Suprapubic skin (tissue), 4 donors: ENCODE data around the gene YIPF3. TPM values are rescaled to one million over a fixed set of nuclear protein-coding genes. Genes with fewer than 3 reads are reported as not detected.
A peak's percentile ranks its signal among the peaks of the same experiment; 100 is the strongest.

ENCODE experiments used
- DNase-seq, 2 donors: peaks; one replicate each; pipeline ENCODE4 v3.0.0-alpha.2; 2019; ENCODE audit warnings: low spot score in 2 of 2
- H3K27ac ChIP-seq: fragments of 200-600 bp; sonication (generic); one replicate; pipeline ENCODE4 v1.5.1; 2019
- H3K27me3 ChIP-seq: fragments of 200-600 bp; sonication (generic); one replicate; pipeline ENCODE4 v1.5.1; 2019
- H3K36me3 ChIP-seq: fragments of 200-600 bp; sonication (generic); one replicate; pipeline ENCODE4 v1.5.1; 2019
- H3K4me1 ChIP-seq: fragments of 200-600 bp; sonication (generic); one replicate; pipeline ENCODE4 v1.5.1; 2019
- H3K4me3 ChIP-seq: fragments of 200-600 bp; sonication (generic); one replicate; pipeline ENCODE4 v1.5.1; 2019; ENCODE audit warnings: mild to moderate bottlenecking
- H3K9me3 ChIP-seq: fragments of 200-600 bp; sonication (generic); one replicate; pipeline ENCODE4 v1.5.1; 2019
- EP300 ChIP-seq: sonication (generic); formaldehyde crosslinking; IDR thresholded peaks from one replicate; pipeline ENCODE4 v1.6.1; 2017; ENCODE audit warnings: antibody characterized with exemption
- POLR2A ChIP-seq, 2 donors: fragments of 450-650 bp; IDR thresholded peaks; one replicate each; pipeline ENCODE4 v1.6.1; 2017; ENCODE audit warnings: antibody characterized with exemption in 2 of 2, mild to moderate bottlenecking in 2 of 2, moderate library complexity in 2 of 2
- POLR2AphosphoS5 ChIP-seq, 3 donors: sonication (generic); formaldehyde crosslinking; IDR thresholded peaks; one replicate each; pipeline ENCODE4 v1.6.1; 2017; ENCODE audit warnings: antibody characterized with exemption in 3 of 3
- WGBS: methylation state at CpG from one replicate; pipeline ENCODE4 v1.1.5; 2018; 5-methylcytosine and 5-hydroxymethylcytosine counted together
- total RNA-seq, 4 donors: library from RNA; depleted of rRNA; stranded (reverse); fragments of >200 nt; gene quantifications; one replicate each; pipeline ENCODE4 v1.1.0, GENCODE V29; 2016
- TF ChIP-seq, protein P1 (sequence below), 2 donors: fragments of 200-600 bp in 1 of 2; fragments of 450-650 bp in 1 of 2; sonication (generic) in 1 of 2; IDR thresholded peaks; one replicate each; pipeline ENCODE4 v1.5.1; 2016 to 2019; ENCODE audit warnings: antibody characterized with exemption in 2 of 2, mild to moderate bottlenecking in 1 of 2, moderate library complexity in 1 of 2

YIPF3 gene
- total RNA-seq, 4 donors from 2014 or later, result 69.8 to 115 (median 84.6) TPM

DNA sequence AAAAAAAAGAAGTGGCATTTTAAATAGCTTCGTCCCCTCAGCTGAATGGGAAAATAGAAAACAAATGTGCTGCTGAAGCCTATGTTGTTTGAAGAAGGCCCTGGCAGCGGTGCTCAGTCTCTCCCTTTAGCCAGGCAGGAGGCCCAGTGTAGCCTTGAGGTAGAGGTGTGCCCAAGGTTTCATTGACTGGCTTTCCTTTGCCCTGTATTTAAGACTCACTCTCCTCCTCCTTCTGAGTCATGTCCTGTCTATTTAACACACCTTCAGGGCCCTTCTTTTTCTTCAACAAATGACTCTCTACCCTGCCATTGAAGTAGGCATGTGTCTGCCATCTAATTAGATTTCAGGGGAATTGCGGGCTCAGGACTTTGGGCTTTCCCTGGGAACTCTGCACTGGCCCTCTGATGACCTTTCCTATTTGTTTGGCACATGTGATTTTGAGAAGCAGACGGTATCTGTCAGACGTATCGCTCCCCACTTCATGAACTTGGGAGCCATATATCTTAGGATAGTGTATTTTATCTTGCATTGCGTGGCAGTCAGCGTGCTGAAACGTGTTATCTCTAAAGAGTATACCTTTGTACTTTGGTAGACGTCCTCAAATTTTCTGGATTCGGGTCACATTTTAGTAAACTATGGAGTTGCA lies 35.0 kb downstream of the YIPF3 start:
- H3K4me1 ChIP-seq, result peaks cover 45% of the 10 kb centered on the region
- WGBS, result 50% methylated on average over 11 of the region's 11 CpGs
- no peaks in the 10 kb centered on the region for H3K9me3 ChIP-seq
- no peak overlapping the region for H3K4me3 ChIP-seq
- H3K27me3 ChIP-seq, result no peaks in the 10 kb centered on the region
- no peaks in the 10 kb centered on the region for H3K36me3 ChIP-seq
- no peak for DNase-seq
- no peak for TF ChIP-seq EP300
- no peak for TF ChIP-seq POLR2AphosphoS5 (IDR thresholded peaks at IDR 0.05)
- no peak for TF ChIP-seq POLR2A (IDR thresholded peaks at IDR 0.05)
- H3K27ac ChIP-seq, result no peak overlapping the region

DNA sequence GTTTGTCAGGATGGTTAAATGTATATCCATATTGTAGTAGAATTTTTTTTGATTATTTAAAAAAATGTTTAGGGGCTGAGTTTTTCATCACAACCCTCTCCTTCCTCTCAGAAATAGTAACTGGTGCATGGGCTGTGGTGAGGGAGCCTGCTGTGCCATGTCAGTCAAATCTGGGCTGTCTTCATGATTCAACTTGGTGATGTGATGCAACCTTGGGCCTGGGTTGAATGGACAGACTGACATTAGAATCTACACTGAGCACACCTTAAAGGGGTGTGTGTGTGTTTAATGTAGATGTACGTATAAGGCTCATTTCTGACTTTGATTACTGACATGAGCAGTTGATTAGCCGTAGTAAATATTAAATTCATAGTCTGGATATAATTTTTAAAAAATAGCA lies 35.7 kb downstream of the YIPF3 start:
- no peak for TF ChIP-seq EP300
- no peak for TF ChIP-seq POLR2AphosphoS5 (IDR thresholded peaks at IDR 0.05)
- TF ChIP-seq, protein P1, sequence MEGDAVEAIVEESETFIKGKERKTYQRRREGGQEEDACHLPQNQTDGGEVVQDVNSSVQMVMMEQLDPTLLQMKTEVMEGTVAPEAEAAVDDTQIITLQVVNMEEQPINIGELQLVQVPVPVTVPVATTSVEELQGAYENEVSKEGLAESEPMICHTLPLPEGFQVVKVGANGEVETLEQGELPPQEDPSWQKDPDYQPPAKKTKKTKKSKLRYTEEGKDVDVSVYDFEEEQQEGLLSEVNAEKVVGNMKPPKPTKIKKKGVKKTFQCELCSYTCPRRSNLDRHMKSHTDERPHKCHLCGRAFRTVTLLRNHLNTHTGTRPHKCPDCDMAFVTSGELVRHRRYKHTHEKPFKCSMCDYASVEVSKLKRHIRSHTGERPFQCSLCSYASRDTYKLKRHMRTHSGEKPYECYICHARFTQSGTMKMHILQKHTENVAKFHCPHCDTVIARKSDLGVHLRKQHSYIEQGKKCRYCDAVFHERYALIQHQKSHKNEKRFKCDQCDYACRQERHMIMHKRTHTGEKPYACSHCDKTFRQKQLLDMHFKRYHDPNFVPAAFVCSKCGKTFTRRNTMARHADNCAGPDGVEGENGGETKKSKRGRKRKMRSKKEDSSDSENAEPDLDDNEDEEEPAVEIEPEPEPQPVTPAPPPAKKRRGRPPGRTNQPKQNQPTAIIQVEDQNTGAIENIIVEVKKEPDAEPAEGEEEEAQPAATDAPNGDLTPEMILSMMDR (IDR thresholded peaks at IDR 0.05), result no peak
- no peak for TF ChIP-seq POLR2A (IDR thresholded peaks at IDR 0.05)
- Histone ChIP-seq H3K4me1 (peaks cover 46% of the 10 kb centered on the region), H3K36me3 (no peaks in the 10 kb centered on the region), H3K27ac (no peak overlapping the region), H3K4me3 (no peak overlapping the region), H3K9me3 (no peaks in the 10 kb centered on the region), H3K27me3 (no peaks in the 10 kb centered on the region)
- WGBS, result 63% methylated on average over 2 of the region's 2 CpGs
- DNase-seq, result no peak

DNA sequence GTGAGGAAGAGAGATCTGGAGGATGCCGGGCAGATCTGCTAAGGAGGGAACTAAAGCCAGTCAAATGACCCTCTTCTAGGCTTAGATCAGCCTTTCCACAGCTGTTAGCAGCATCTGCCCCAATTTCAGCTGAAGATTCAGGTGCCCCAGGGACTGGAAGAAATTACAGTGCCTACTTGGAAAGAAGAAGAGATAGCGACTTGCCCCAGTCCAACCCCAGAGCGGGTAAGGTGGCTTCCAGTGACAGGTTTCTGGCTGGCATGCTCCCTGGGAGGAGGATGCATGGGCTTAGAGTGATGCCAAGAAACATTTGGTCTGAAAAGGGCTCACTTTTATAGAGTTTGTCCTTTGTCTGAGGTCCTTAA lies 38.7 kb downstream of the YIPF3 start:
- no peaks in the 10 kb centered on the region for H3K36me3 ChIP-seq
- WGBS, result 16% methylated on average over 3 of the region's 3 CpGs
- no peaks in the 10 kb centered on the region for H3K27me3 ChIP-seq
- TF ChIP-seq, protein P1 (IDR thresholded peaks at IDR 0.05), result no peak
- TF ChIP-seq POLR2A (IDR thresholded peaks at IDR 0.05) (no peak), EP300 (no peak), POLR2AphosphoS5 (IDR thresholded peaks at IDR 0.05) (no peak)
- H3K4me1 ChIP-seq, result peaks cover 46% of the 10 kb centered on the region
- H3K27ac ChIP-seq, result peak overlapping the region; percentile 75
- H3K4me3 ChIP-seq, result peak overlapping the region; percentile 66
- no peaks in the 10 kb centered on the region for H3K9me3 ChIP-seq
- no peak for DNase-seq

DNA sequence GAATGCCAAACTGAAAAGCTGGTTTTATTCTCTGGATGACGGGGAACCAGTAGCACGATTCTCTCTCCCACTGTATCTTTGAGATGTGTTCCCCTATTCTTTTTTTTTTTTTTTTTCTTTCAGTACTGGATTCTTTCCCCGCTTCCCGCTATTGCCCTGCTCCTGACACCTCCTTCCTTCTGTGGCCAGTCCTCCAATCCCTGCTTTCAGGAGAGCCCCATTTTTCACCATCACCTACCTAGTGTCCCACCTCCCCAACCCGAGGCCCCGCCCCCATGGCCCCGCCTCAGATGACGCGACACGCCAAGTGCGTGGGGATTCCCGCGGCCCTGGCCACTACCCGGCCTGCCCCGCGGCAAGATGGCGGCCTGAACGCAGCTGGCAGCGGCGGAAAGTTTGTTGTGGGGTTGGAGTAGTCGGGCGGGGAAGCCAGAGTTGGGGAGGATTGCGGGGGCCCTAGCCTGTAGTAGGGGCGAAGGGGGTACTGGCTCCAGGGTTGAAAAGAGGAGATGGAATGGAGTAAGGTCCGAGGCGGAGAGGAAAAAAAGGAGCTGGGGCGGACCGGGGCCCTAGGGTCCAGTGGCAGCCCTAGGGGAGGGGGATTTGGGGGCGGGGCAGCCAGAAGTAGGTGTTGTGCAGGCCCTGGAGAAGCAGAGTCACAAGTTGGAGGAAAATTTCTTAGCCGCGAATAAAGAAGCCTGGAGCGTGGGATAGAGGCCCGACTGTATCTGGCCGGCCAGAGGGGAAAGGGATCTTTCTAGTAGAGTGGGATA lies 39.3 kb downstream of the YIPF3 start, which contains the start of gene TJAP1:
Gene TJAP1, plus strand, starts transcription at position 336 of the 773 bp plus-strand sequence. CDS start 21,432 bp downstream, outside the sequence.
- TF ChIP-seq, protein P1 (IDR thresholded peaks at IDR 0.05), result no peak
- TF ChIP-seq POLR2AphosphoS5 (IDR thresholded peaks at IDR 0.05) (peak in 2 of 3 donors; percentile 18 to 53), EP300 (no peak), POLR2A (IDR thresholded peaks at IDR 0.05) (peak in 1 of 2 donors; percentile 66)
- Histone ChIP-seq H3K36me3 (no peaks in the 10 kb centered on the region), H3K4me3 (peak within 1 kb of the TSS; percentile 66), H3K27ac (peak within 1 kb of the TSS; percentile 75), H3K9me3 (no peaks in the 10 kb centered on the region), H3K4me1 (peaks cover 46% of the 10 kb centered on the region), H3K27me3 (no peaks in the 10 kb centered on the region)
- under 1% methylated on average over 34 of the region's 34 CpGs for WGBS
- DNase-seq, result peak; percentile 95

DNA sequence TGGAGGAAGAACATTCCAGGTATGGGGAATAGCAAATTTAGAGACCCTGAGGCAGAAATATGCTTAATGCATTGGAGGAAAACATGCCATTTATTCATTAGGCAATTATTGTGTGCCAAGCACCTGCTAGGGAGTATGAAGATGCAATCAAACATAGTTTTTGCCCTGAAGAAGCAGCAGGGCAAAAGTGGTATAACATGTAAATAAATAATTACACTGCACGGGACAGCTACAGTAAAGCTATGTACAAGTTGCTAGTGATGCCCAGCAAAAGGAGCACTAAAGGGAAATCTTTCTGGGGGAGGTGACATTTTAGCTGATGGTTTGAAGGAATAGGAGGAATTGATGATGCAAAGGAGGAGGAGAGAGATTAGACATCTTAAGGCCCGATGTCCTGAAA lies 40.0 kb downstream of the YIPF3 start:
- 29% methylated on average over 2 of the region's 2 CpGs for WGBS
- no peaks in the 10 kb centered on the region for H3K27me3 ChIP-seq
- H3K9me3 ChIP-seq, result no peaks in the 10 kb centered on the region
- peak overlapping the region; percentile 66 for H3K4me3 ChIP-seq
- H3K4me1 ChIP-seq, result peaks cover 44% of the 10 kb centered on the region
- H3K36me3 ChIP-seq, result no peaks in the 10 kb centered on the region
- no peak overlapping the region for H3K27ac ChIP-seq
- TF ChIP-seq POLR2AphosphoS5 (IDR thresholded peaks at IDR 0.05) (no peak), POLR2A (IDR thresholded peaks at IDR 0.05) (no peak), EP300 (no peak)
- TF ChIP-seq, protein P1 (IDR thresholded peaks at IDR 0.05), result no peak
- no peak for DNase-seq
